Body of pancreas (tissue), 4 donors: ENCODE measurements around the gene SDS. TPM values are rescaled to one million over a fixed set of nuclear protein-coding genes. Genes with fewer than 3 reads are reported as not detected.

Experiments
- ATAC-seq: fragments of 150-250 bp; one replicate; pipeline ENCODE4 v1.9.1; 2016
- DNase-seq, 4 donors: peaks; one replicate each; pipeline ENCODE4 v3.0.0-alpha.2; 2019
- H3K27ac ChIP-seq, 4 donors: fragments of 200-600 bp; sonication (generic); 1 replicate in 3 of 4; 2 replicates in 1 of 4; pipeline versions ENCODE4 v1.5.1 to v1.6.1; 2016 to 2019; ENCODE audit warnings: mild to moderate bottlenecking in 1 of 4, mixed read lengths in 1 of 4, moderate library complexity in 1 of 4
- H3K27me3 ChIP-seq, 2 donors: fragments of 200-600 bp; sonication (generic); one replicate each; pipeline ENCODE4 v1.6.0; 2016; ENCODE audit warnings: mild to moderate bottlenecking in 1 of 2
- H3K36me3 ChIP-seq, 2 donors: fragments of 200-600 bp; sonication (generic); replicated peaks in 1 of 2; 2 replicates each; pipeline ENCODE4 v1.5.1; 2016; ENCODE audit warnings: low read depth in 2 of 2; ENCODE audit not compliant: insufficient read depth in 1 of 2
- H3K4me1 ChIP-seq: fragments of 200-600 bp; sonication (generic); one replicate; pipeline ENCODE4 v1.6.0; 2016
- H3K4me3 ChIP-seq, 2 donors: fragments of 200-600 bp; sonication (generic); 1 replicate in 1 of 2; 2 replicates in 1 of 2; pipeline ENCODE4 v1.5.1; 2016 to 2019
- H3K9me3 ChIP-seq, 3 donors: fragments of 200-600 bp; sonication (generic); 1 replicate in 2 of 3; 2 replicates in 1 of 3; pipeline ENCODE4 v1.5.1; 2016
- POLR2A ChIP-seq, 3 donors: fragments of 450-650 bp; IDR thresholded peaks; one replicate each; pipeline ENCODE4 v1.6.1; 2016; ENCODE audit warnings: antibody characterized with exemption in 3 of 3, mild to moderate bottlenecking in 2 of 3
- WGBS, 2 donors: methylation state at CpG; one replicate each; pipeline ENCODE4 v1.1.5; 2017; 5-methylcytosine and 5-hydroxymethylcytosine counted together
- intact Hi-C: fragments of 100-400 bp; cut with DNase I; formaldehyde crosslinking; loops from one replicate; pipeline ENCODE4 v1.15.1; 2023
- total RNA-seq, 2 donors: library from RNA; depleted of rRNA; stranded (reverse); fragments of >200 nt; gene quantifications; one replicate each; pipeline ENCODE4 v1.1.0, GENCODE V29; 2016
- TF ChIP-seq, protein P1 (sequence below), 7 experiments: fragments of 450-650 bp in 4 of 7; fragments of 200-600 bp in 3 of 7; sonication (generic) in 3 of 7; IDR thresholded peaks; one replicate each; pipeline ENCODE4 v1.5.1; 2016 to 2019; ENCODE audit warnings: antibody characterized with exemption in 7 of 7

SDS gene
- total RNA-seq, 2 donors from 2014 or later = 0.33 to 0.52 TPM

DNA sequence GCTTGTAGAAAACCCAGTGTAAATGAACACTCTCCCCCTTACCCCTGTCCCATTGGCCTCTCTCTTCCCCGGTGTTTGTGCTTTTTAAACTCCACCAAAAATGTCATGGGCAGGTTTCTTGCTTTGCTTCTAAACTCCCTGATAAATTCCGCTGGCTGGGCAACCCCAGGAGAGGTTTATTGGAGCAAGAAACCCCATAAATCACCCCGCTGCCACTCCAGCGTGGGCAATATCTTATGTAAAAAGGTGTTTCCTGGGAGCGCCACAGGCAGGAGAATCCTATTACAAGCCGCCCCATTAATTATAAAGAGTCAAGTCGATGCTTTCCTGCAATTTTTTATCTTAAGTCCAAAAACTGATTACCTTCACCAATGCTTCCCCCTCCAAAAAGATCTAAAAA lies 45.2 kb upstream of the SDS start:
- TF ChIP-seq, protein P1, sequence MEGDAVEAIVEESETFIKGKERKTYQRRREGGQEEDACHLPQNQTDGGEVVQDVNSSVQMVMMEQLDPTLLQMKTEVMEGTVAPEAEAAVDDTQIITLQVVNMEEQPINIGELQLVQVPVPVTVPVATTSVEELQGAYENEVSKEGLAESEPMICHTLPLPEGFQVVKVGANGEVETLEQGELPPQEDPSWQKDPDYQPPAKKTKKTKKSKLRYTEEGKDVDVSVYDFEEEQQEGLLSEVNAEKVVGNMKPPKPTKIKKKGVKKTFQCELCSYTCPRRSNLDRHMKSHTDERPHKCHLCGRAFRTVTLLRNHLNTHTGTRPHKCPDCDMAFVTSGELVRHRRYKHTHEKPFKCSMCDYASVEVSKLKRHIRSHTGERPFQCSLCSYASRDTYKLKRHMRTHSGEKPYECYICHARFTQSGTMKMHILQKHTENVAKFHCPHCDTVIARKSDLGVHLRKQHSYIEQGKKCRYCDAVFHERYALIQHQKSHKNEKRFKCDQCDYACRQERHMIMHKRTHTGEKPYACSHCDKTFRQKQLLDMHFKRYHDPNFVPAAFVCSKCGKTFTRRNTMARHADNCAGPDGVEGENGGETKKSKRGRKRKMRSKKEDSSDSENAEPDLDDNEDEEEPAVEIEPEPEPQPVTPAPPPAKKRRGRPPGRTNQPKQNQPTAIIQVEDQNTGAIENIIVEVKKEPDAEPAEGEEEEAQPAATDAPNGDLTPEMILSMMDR (IDR thresholded peaks at IDR 0.05) = no peak
- no peak for TF ChIP-seq POLR2A (IDR thresholded peaks at IDR 0.05)
- Histone ChIP-seq H3K36me3 (no peaks in the 10 kb centered on the region), H3K4me1 (no peaks in the 10 kb centered on the region), H3K27ac (no peak overlapping the region), H3K9me3 (no peaks in the 10 kb centered on the region), H3K4me3 (no peak overlapping the region), H3K27me3 (no peaks in the 10 kb centered on the region)
- no peak for DNase-seq
- ATAC-seq = no peak
- intact Hi-C loops = no loop called here
- WGBS, 2 donors = 41 to 44% methylated on average over 7 of the region's 7 CpGs

DNA sequence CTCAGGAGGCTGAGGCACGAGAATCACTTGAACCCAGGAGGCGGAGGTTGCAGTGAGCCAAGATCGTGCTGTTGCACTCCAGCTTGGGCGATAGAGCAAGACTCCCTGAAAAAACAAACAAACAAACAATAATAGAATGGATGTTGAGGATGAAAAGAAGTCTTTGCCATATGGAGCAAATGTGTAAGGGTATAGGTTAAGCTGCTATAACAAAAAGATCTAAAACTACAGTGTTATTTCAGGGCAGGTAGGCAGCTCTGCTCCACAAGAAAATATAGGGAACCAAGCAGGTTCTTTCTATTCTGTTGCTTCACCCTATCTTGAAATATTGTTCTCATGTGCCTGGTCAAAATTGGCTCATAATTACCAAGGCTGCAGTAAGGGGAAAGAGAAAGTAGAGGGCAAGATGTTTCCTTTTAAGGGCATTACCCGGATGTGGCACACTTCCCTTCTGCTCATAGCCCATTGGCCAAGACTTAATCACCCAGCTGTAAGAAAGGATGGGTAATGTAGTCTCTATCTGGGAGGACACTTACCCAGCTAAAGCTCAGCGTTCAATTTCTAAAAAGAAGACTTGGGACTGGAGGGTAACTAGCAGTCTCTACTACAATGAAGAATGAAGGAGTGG lies 42.0 kb upstream of the SDS start:
- Histone ChIP-seq H3K9me3 (no peaks in the 10 kb centered on the region), H3K27ac (no peak overlapping the region), H3K27me3 (no peaks in the 10 kb centered on the region), H3K4me1 (peaks cover 18% of the 10 kb centered on the region), H3K36me3 (no peaks in the 10 kb centered on the region), H3K4me3 (no peak overlapping the region)
- intact Hi-C loops = no loop called here
- ATAC-seq = no peak
- no peak for DNase-seq
- 84 to 96% methylated on average over 6 of the region's 6 CpGs for WGBS, 2 donors
- TF ChIP-seq, protein P1 (IDR thresholded peaks at IDR 0.05) = no peak
- TF ChIP-seq POLR2A (IDR thresholded peaks at IDR 0.05) = no peak

DNA sequence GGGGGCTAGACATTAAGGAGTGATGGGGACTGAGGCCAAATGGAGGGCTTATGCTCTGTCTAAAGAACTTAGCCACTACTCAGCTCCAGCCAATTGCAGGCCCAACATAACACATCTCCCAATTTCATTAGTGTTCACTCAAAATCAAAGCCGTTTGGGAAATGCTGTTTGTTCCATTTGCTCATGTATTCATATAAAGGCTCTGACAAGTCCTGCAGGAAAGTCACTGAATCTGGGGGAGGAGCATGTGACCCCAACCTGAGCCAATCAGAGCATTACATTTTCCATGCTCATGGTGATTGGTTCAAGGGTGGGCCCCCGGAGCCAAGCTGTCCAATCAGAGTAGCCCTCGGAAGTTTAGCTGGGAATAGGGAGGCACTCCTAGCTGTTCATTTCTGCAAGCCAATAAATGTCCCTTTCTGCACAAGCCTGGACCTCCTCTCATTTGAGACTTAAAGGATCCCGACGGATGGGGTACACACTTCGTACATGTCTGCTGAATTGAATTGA lies 39.4 kb upstream of the SDS start:
- H3K27ac ChIP-seq = no peak overlapping the region
- H3K27me3 ChIP-seq = no peaks in the 10 kb centered on the region
- H3K9me3 ChIP-seq = no peaks in the 10 kb centered on the region
- H3K4me3 ChIP-seq = no peak overlapping the region
- ATAC-seq = no peak
- intact Hi-C loops = no loop called here
- 88 to 93% methylated on average over 6 of the region's 6 CpGs for WGBS, 2 donors
- DNase-seq = no peak
- H3K36me3 ChIP-seq = no peaks in the 10 kb centered on the region
- TF ChIP-seq, protein P1 (IDR thresholded peaks at IDR 0.05) = no peak
- no peak for TF ChIP-seq POLR2A (IDR thresholded peaks at IDR 0.05)
- peaks cover 24% of the 10 kb centered on the region for H3K4me1 ChIP-seq

DNA sequence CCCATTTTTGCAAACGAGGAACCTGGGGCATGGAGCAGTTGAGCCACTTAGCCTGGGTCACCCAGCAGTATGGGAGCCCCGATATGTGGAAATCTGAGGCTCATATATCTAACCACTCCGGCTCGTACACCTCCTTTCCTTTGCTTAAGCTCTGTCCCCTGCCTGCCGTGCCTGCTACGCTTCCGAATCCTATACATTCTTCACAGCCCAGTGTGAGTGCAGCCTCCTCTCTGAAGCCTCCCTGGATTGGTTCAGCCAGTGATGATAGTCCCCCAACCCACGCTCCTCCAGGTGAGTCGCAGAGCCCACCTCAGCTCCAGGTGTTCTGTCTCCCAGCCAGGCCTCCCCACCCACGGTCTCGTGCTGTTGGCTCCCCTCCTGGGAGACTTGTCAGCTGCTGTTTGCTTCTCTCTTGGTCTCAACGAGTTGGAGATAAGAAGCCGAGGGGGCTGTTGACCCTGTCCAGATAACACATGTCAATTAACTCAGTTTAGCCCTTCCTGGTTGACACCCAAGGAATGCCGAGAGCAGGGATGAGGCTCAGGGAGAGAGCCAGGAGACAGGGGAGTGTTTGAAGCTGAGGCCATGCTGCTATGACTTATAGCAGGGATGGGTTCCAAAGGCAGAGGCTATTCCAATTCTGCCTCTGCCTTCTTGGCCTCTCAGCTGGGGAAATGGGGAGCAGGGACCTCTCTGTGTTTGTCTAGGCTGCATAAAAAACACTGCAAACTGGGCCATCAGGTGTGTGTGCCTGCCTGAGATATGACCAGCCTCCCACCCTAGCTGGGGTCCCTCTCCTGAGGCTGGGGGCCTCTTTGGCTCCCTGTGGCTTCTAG lies 37.5 kb upstream of the SDS start:
- Histone ChIP-seq H3K4me3 (no peak overlapping the region), H3K27ac (no peak overlapping the region), H3K36me3 (no peaks in the 10 kb centered on the region), H3K9me3 (no peaks in the 10 kb centered on the region), H3K4me1 (peaks cover 24% of the 10 kb centered on the region), H3K27me3 (no peaks in the 10 kb centered on the region)
- intact Hi-C loops = no loop called here
- TF ChIP-seq POLR2A (IDR thresholded peaks at IDR 0.05) = no peak
- TF ChIP-seq, protein P1 (IDR thresholded peaks at IDR 0.05) = no peak
- WGBS, 2 donors = 24 to 25% methylated on average over 14 of the region's 14 CpGs
- DNase-seq (peak in 3 of 4 donors; percentile 27 to 72 (median 55)), ATAC-seq (no peak)
